Ovary (tissue), 3 donors: ENCODE measurements around the gene ANAPC15.

Experiments used
- CTCF ChIP-seq, 3 donors: fragments of 450-650 bp in 2 of 3; fragments of 200-600 bp in 1 of 3; IDR thresholded peaks; one replicate each; pipeline versions ENCODE4 v1.5.1 to v1.8.0; 2016 to 2022; ENCODE audit warnings: antibody characterized with exemption in 3 of 3, mild to moderate bottlenecking in 1 of 3
- EP300 ChIP-seq: sonication (generic); formaldehyde crosslinking; IDR thresholded peaks from one replicate; pipeline ENCODE4 v1.6.1; 2017; ENCODE audit warnings: antibody characterized with exemption
- POLR2A ChIP-seq: fragments of 450-650 bp; IDR thresholded peaks from one replicate; pipeline ENCODE4 v1.6.1; 2017; ENCODE audit warnings: antibody characterized with exemption, mild to moderate bottlenecking, moderate library complexity
- donor health status: DM: no; HTN: no; CAD: no.

GRCh38 chr11:72091292-72091691 lies 21.2 kb downstream of the ANAPC15 start:
- TF ChIP-seq CTCF (IDR thresholded peaks at IDR 0.05) (peak; percentile 57 to 86 (median 72)), POLR2A (no peak), EP300 (no peak)
